IPS-NIHi11 (cell line): ENCODE data around the gene TTC39C.

ENCODE experiments used
- DNase-seq: peaks from one replicate; pipeline ENCODE4 v3.0.0; 2012; ENCODE audit warnings: mixed read lengths, low spot score

TTC39C gene

GRCh38 chr18:24089076-24089475, 74.5 kb downstream of the TTC39C start:
- no peak for DNase-seq

- DNase-seq, result no peak
These were observed 75.2 kb downstream of the TTC39C start for GRCh38 chr18:24089515-24090337.

- no peak for DNase-seq
These were observed 76.3 kb downstream of the TTC39C start for GRCh38 chr18:24090876-24091275.

GRCh38 chr18:24094561-24094960, 80.0 kb downstream of the TTC39C start:
- no peak for DNase-seq

- DNase-seq, result no peak
These were observed 81.4 kb downstream of the TTC39C start for GRCh38 chr18:24095976-24096375.

GRCh38 chr18:24103320-24104021, 88.9 kb downstream of the TTC39C start:
- DNase-seq, result no peak

- DNase-seq, result no peak
These were observed 89.9 kb downstream of the TTC39C start for GRCh38 chr18:24104486-24104885.

GRCh38 chr18:24108641-24109040, 94.1 kb downstream of the TTC39C start:
- no peak for DNase-seq

- DNase-seq, result no peak
These were observed 97.4 kb downstream of the TTC39C start for GRCh38 chr18:24111936-24112335.

- no peak for DNase-seq
These were observed 97.9 kb downstream of the TTC39C start for GRCh38 chr18:24112464-24112863.

GRCh38 chr18:24112874-24113615, 98.5 kb downstream of the TTC39C start:
- DNase-seq, result no peak

GRCh38 chr18:24114924-24115549, 100.5 kb downstream of the TTC39C start:
- no peak for DNase-seq

- no peak for DNase-seq
These were observed 101.1 kb downstream of the TTC39C start for GRCh38 chr18:24115628-24116027.

GRCh38 chr18:24118750-24119577, 104.4 kb downstream of the TTC39C start:
- DNase-seq, result peak; percentile 76

- no peak for DNase-seq
These were observed 106.1 kb downstream of the TTC39C start for GRCh38 chr18:24120676-24121075.

- no peak for DNase-seq
These were observed 107.1 kb downstream of the TTC39C start for GRCh38 chr18:24121625-24122024.

- no peak for DNase-seq
These were observed 111.8 kb downstream of the TTC39C start for GRCh38 chr18:24126155-24126961.

- no peak for DNase-seq
These were observed 113.2 kb downstream of the TTC39C start for GRCh38 chr18:24127735-24128134.

GRCh38 chr18:24128700-24129099, 114.1 kb downstream of the TTC39C start:
- DNase-seq, result no peak

- no peak for DNase-seq
These were observed 115.9 kb downstream of the TTC39C start for GRCh38 chr18:24130494-24130893.
